ENCODE data around the gene TTBK1.

DNA sequence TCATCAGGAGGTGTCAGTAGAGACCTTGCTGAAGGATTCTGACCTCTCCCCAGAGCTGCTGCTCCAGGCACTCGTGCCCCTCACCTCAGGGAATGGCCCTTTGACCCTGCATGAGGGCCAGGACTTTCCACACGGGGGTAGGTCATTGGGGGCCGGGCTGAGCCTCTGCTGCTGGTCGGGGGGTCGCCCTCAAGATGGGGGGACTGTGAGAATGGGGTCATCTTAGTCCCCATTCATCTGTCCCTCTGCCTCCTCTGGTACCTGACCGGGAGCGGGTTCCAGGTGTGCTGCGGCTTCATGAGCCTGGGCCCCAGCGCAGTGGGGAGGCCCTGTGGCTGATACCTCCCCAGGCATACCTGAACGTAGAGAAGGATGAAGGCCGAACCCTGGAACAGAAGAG is 29.9 kb upstream of the TTBK1 start:
- TF ChIP-seq CTCF (IDR thresholded peaks at IDR 0.05) (no peak), POLR2A (IDR thresholded peaks at IDR 0.05) (no peak)

Data from Peyer's patch (tissue), 4 donors.